HG03066 (cell line): Measurements from ENCODE around the gene FAM81A.
"Not testable (repeated sequence)": the region's sequence is repeated elsewhere in the genome, so short reads cannot be mapped to it uniquely, and the experiment has no call there.

ENCODE experiments used
- ATAC-seq: cut with Tn5 transposase; IDR thresholded peaks from one replicate; pipeline ENCODE4 v1.9.1; 2021; ENCODE audit warnings: low read depth; ENCODE audit not compliant: unreplicated experiment

Gene FAM81A

GRCh38 chr15:59420986-59421618 is 16.9 kb upstream of the FAM81A start:
- ATAC-seq, result no peak

- no peak for ATAC-seq
These were observed 13.4 kb upstream of the FAM81A start for GRCh38 chr15:59424616-59425015.

DNA sequence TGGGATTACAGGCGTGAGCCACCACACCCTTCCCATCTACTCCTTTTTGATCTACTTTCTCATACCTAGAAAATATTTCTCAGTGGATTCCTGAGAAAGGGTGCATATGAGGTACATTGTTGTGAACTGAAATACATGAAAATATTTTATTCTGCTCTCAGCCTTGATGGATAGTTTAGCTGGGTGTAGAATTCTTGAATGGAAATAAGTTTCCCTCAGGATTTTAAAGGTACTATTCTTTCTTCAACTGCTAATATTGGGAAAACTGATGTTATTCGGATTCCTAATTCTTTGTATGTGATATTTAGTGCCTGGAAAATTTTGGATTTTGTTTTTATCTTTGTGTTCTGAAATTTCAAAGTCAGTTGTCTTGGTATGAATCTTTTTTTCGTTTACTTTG is 9.1 kb upstream of the FAM81A start:
- not testable (repeated sequence) for ATAC-seq

DNA sequence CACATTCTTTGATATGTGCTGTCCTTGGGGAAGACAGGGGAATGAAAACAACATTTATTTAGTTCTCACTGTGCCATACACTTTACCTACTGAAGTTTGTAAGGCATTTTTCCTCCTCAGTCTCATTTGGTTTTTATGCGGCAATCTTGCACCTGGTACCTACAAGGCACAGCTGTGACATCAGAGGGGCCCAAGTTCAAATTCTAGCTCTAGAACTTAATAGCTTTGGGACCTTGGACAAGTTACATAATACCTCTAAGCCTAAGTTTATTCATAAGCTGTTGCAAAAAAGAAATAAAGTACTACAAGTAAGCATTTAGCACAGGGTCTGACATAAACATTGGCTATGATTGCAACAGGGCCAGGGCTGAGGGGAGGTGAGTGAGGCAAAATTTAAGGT is 5.6 kb upstream of the FAM81A start:
- no peak for ATAC-seq

GRCh38 chr15:59434481-59434880 is 3.5 kb upstream of the FAM81A start:
- no peak for ATAC-seq

DNA sequence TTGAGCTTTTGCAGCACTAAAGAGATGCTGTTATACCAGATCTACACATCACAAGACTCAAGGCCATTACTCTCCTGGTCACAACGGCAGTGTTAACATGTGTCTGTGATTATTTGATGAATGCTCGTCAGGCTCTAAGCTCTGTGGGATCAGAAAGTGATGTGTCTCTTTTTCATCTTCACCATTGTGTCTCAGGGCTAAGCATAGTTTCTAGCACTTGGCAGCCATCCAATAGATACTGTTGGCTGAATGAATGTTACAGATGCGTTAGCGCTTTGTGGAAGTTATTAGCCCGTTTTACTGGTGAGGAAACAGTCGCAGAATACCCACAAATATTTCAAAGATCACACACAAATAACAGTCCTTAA is 1.2 kb upstream of the FAM81A start:
- ATAC-seq, result no peak

- no peak for ATAC-seq
These were observed 707 bp upstream of the FAM81A start for GRCh38 chr15:59437142-59437816.

DNA sequence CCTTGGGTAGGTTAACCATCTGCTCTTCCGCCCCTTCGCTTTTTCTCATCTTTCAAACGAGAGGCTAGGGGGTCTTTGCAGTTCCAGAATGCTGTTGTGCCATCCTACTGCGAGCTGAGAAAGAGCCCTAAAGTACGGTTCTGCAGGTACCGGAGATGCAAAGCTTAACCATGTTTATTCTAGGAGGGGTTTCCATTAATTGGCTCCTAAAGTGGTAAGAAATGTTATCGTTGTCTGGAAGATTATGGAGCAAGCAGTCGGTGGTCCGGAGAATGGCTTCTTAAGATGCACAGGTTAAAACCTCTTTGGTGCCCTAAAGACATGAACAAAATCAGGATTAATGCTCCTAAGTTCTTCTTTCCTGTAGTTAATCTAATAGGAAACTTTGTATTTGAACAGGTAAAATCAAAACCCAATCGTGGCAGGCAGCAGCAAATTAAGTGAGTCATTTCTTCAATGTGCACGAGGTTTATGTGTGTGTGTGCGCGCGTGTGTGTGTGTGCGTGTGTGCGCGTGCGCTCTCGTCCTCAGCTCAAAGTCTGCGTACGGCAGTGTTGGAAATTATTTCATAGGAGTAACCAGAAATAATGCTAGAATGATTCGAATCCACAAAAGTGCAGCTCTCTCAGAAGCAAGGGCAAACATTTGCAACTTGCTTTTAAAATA is 772 bp downstream of the FAM81A start:
- no peak for ATAC-seq

GRCh38 chr15:59439576-59439975 is 1.6 kb downstream of the FAM81A start:
- ATAC-seq, result no peak

- ATAC-seq, result no peak
These were observed 5.5 kb downstream of the FAM81A start for GRCh38 chr15:59443341-59444072.

DNA sequence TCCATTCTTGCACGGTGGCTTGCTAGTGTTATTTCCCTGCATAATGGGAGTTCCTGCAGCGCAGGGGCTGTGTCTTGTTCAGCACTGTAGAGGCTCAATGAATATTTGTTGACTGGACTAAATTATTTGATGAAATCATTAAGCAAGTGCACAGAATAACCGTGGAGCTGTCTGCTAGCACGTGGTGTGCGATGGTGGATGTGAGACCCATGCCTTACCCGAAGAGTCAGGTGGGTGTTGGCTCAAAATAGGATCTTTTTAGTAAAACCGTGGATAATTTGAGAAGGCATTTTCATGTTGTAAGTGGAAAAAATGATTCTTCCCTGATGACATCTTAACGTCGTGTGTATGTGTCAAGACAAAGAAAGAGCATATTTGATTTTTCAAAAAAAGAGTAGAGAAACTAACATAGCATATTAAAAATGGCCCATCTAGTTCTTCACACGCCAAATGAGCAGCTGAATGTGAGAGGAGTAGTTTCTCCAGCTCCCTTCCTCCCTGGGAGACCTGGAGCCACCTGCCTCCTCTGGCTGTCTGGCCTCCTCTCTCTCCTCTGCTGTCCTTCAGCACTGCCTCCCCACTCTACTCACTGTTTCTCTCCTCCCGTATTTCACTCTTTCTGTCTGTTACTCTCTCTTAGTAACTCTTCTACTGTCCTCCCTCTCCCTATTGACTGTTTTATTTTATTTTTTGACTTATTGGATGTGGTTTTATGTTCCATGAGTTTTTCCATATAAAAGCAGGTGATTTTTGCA is 6.3 kb downstream of the FAM81A start:
- ATAC-seq, result no peak

GRCh38 chr15:59444980-59445545 is 7.1 kb downstream of the FAM81A start:
- ATAC-seq, result no peak

DNA sequence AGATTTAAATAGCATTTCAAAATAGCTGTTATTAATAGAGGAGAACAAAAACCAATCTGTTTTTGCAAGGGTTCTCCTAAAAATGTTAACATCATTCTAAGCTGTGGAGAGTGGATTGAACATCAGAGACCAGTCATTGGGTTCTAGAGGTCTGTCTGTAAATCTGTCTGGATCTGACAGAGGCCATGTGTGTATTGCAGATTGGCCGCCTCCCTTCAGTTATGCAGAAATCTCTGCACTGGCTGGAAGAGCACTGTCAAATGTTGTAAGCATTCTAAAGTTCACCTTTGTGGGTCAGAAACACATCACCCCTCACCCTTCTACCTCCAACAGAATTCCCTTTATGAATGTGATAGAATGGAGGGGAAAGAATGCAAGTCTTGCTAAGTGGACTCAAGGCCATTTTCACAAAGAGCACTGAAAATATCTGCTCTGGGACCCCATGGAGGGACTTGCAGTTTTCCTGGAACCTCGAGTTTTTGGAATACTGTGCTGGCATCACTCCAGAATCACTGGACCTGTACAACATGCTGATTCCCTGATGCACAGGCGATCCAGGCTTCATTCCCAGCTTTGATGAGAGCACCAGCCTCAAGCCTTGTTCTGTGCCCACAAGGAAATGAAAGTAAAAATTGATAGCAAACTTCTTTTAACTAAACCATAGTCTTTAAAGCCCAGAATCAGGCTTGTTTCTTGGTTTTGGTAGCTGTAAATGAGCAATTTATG is 8.4 kb downstream of the FAM81A start:
- no peak for ATAC-seq

GRCh38 chr15:59447367-59447766 is 9.4 kb downstream of the FAM81A start:
- no peak for ATAC-seq

DNA sequence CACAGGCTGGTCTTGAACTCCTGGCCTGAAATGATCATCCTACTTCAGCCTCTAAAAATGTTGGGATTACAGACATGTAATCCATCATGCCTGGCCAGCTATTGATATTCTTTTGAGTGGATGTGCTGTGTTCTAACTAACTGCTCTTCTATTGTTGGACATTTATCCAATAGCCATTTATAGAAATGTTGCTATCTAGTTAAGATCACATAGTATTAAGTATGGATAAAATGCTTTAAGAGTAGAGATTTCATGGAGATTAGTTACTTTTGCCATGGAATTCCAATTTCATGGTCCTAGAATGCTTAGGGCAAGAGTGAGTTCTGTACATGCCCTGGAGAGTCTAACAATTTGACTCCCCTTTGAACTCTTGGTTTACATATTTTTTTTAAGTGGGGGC is 10.9 kb downstream of the FAM81A start:
- no peak for ATAC-seq

DNA sequence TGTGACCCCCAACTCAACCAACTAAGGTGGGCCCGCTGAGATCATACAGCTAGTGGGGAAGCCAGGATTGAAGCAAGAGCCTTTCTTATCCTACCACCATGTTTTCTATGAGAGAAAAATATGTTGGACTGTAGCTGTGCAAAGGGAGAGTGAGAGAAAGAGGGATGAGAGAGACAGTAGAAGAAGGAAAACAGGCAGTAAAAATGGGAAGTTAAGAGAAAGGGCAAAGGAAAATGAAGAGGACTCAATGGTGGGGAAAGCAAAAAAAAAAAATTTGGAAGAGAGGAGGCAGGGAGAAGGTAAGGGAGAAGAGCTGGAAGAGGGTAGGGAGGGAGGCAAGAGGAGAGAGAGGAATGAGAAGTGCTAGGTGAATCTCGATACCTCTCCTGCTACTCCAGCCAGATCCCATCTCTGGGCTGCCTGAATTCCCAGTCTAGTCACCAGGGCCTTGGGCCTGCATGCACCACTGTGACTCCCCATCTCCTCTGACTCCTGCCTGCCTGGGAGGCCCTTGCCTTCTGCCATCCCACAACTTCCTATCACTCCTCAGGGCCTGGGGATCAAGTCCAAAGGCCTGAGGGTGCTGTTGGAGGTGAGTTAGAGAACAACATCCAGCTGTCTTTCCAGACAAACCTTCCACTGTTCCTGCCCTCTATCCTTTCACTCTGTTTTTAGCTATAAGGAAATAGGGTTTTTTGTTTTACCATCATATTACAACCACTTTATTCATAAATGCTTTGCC is 15.7 kb downstream of the FAM81A start:
- no peak for ATAC-seq

- no peak for ATAC-seq
These were observed 18.1 kb downstream of the FAM81A start for GRCh38 chr15:59456114-59456513.

DNA sequence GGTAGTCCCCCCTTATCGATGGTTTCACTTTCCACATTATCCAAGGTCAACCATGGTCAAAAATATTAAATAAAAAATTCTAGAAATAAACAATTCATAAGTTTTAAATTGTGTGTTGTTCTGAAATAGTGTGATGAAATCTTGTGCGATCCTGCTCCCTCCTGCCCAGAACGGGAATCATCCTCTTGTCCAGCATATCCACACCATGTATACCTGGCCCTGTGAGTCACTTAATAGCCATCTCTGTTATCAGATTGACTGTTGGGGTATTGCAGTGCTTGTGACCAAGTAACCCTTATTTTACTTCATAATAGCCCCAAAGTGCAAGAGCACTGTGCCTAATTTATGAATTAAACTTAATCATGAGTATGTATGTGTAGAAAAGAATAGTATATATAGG is 19.1 kb downstream of the FAM81A start:
- ATAC-seq, result no peak

DNA sequence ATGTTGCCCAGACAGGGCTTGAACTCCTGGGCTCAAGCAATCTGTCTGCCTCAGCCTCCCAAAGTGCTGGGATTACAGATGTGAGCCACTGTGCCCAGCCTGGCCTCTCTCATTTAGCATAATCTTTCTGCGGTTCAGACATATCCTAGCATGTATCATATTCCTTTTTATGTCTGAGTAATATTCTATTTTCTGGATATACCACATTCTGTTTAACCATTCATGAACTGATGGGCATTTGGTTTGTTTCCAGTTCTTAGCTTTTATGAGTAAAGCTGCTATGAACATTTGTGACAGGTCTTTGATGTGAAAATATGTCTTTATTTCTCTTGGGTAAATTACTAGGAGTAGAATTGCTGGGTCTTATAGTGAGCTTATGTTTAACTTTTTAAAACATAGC is 23.5 kb downstream of the FAM81A start:
- no peak for ATAC-seq
